ENCODE results near the gene RPS17.

DNA sequence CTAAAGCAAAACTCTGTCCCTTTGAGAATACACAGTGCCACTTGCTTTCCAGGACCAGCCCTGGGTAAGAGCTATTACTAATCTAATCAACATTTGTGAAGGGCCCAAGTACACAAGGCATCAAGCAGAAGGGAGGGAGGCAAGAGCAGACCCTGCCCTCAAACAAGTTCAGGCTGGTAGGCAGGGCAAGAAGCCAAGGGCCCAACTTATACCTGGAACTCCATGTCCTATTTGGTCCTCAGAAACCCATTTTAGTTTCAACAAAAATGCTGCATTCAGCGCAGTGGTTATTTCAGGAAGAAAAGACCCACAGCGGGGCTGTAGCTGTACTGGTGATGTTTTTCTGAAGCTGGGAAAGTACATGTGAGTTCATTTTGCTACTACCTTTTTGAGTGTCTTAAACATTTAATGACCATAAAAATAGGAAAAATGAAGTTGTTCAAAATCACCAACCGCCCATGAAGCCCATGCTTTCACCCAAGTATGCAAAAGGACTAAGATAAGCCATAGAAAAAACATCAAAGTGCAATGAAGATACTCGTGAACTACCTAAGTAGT, 2.8 kb downstream of the RPS17 start:
- TF ChIP-seq POLR2A (IDR thresholded peaks at IDR 0.05; ENCODE audit: extremely low read depth, insufficient read length), result no peak
- TF ChIP-seq, protein P1, sequence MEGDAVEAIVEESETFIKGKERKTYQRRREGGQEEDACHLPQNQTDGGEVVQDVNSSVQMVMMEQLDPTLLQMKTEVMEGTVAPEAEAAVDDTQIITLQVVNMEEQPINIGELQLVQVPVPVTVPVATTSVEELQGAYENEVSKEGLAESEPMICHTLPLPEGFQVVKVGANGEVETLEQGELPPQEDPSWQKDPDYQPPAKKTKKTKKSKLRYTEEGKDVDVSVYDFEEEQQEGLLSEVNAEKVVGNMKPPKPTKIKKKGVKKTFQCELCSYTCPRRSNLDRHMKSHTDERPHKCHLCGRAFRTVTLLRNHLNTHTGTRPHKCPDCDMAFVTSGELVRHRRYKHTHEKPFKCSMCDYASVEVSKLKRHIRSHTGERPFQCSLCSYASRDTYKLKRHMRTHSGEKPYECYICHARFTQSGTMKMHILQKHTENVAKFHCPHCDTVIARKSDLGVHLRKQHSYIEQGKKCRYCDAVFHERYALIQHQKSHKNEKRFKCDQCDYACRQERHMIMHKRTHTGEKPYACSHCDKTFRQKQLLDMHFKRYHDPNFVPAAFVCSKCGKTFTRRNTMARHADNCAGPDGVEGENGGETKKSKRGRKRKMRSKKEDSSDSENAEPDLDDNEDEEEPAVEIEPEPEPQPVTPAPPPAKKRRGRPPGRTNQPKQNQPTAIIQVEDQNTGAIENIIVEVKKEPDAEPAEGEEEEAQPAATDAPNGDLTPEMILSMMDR (IDR thresholded peaks at IDR 0.05; ENCODE audit: low read depth, low read length), result no peak
- TF ChIP-seq, protein P2, sequence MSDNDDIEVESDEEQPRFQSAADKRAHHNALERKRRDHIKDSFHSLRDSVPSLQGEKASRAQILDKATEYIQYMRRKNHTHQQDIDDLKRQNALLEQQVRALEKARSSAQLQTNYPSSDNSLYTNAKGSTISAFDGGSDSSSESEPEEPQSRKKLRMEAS (IDR thresholded peaks at IDR 0.05; ENCODE audit: low read depth, low read length), result no peak

Measured in NB4 (cell line).